Endothelial cell of umbilical vein (primary cell): Measurements from ENCODE around the gene MLPH. TPM values are rescaled to one million over a fixed set of nuclear protein-coding genes. Genes with fewer than 3 reads are reported as not detected.

ENCODE experiments used
- BruUV-seq: library from RNA; stranded (reverse); fragments of 400-500 nt; replicated peaks from 2 replicates; lab custom pipeline; 2021; lab: Mats Ljungman, UMichigan
- CTCF ChIA-PET: fragments of 300-600, 350-600 bp; sonication (Branson Sonifier 250); formaldehyde crosslinking; loops from one replicate; lab custom pipeline; 2021; ENCODE audit warnings: antibody characterized with exemption, inconsistent platforms; lab: Charles Lee
- POLR2A ChIA-PET: fragments of 300-600, 350-600 bp; sonication (Branson Sonifier 250); formaldehyde crosslinking; loops from one replicate; lab custom pipeline; 2021; ENCODE audit warnings: antibody characterized with exemption, inconsistent platforms; lab: Charles Lee
- DNase-seq: peaks from one replicate; pipeline ENCODE4 v3.0.0-alpha.2; 2011; ENCODE audit warnings: low read depth, low spot score
- FAIRE-seq: peaks from 2 replicates; lab custom pipeline; 2011; peaks lifted over from hg19 to GRCh38; lab: Jason Lieb, UNC
- H2AFZ ChIP-seq: 2 replicates; pipeline ENCODE4 v1.6.0; 2012; ENCODE audit warnings: low read depth, low read length, control low read depth, inconsistent platforms
- H3K27ac ChIP-seq: 2 replicates; pipeline ENCODE4 v1.5.1; 2011; ENCODE audit warnings: low read depth, mild to moderate bottlenecking, control low read depth, low read length, moderate library complexity; ENCODE audit not compliant: insufficient read depth
- H3K27me3 ChIP-seq, 2 experiments: 2 replicates each; pipeline versions ENCODE4 v1.6.0 to v1.6.1; 2011; ENCODE audit warnings: low read length in 2 of 2, mixed read lengths in 1 of 2; ENCODE audit not compliant: control insufficient read depth in 2 of 2, insufficient read depth in 2 of 2
- H3K36me3 ChIP-seq, 2 experiments: 2 replicates in 1 of 2; 3 replicates in 1 of 2; pipeline ENCODE4 v1.5.1; 2011; ENCODE audit warnings: low read length in 2 of 2, mild to moderate bottlenecking in 1 of 2, moderate library complexity in 1 of 2; ENCODE audit not compliant: control insufficient read depth in 2 of 2, insufficient read depth in 2 of 2; ENCODE audit errors: extremely low read depth in 1 of 2
- H3K4me1 ChIP-seq: 3 replicates; pipeline ENCODE4 v1.5.1; 2011; ENCODE audit warnings: mild to moderate bottlenecking, low read length; ENCODE audit not compliant: control insufficient read depth, insufficient read depth; ENCODE audit errors: extremely low read depth
- H3K4me2 ChIP-seq: 2 replicates; pipeline ENCODE4 v1.6.1; 2011; ENCODE audit warnings: low read length, control low read depth, mixed read lengths; ENCODE audit not compliant: insufficient read depth
- H3K4me3 ChIP-seq, 3 experiments: fragments of 200-600 bp in 1 of 3; sonication (generic), shearing (Covaris generic) in 1 of 3; replicated peaks in 1 of 3; 2 replicates each; pipeline ENCODE4 v1.5.1; 2011 to 2016; ENCODE audit warnings: control low read depth in 3 of 3, low read length in 3 of 3, mild to moderate bottlenecking in 2 of 3, inconsistent platforms in 1 of 3, low read depth in 1 of 3, moderate library complexity in 1 of 3; ENCODE audit not compliant: insufficient read depth in 1 of 3
- H3K79me2 ChIP-seq: 2 replicates; pipeline ENCODE4 v1.6.0; 2012; ENCODE audit warnings: low read length, inconsistent platforms; ENCODE audit not compliant: control insufficient read depth, insufficient read depth
- H3K9ac ChIP-seq: replicated peaks from 2 replicates; pipeline ENCODE3; 2011; ENCODE audit warnings: low read length, control low read depth; ENCODE audit not compliant: insufficient read depth; ENCODE audit errors: extremely low read depth
- H3K9me1 ChIP-seq: replicated peaks from 3 replicates; pipeline ENCODE4 v1.6.0; 2011; ENCODE audit warnings: mild to moderate bottlenecking, low read length; ENCODE audit not compliant: control insufficient read depth, insufficient read depth; ENCODE audit errors: extremely low read depth
- H3K9me3 ChIP-seq: replicated peaks from 2 replicates; pipeline ENCODE4 v1.5.1; 2012; ENCODE audit warnings: low read length, inconsistent platforms; ENCODE audit not compliant: control insufficient read depth, insufficient read depth
- H4K20me1 ChIP-seq: replicated peaks from 2 replicates; pipeline ENCODE3; 2011; ENCODE audit warnings: mild to moderate bottlenecking, low read length; ENCODE audit not compliant: control insufficient read depth, insufficient read depth; ENCODE audit errors: extremely low read depth
- CTCF ChIP-seq, 2 donors: IDR thresholded peaks; 1 replicate in 1 of 2; 2 replicates in 1 of 2; pipeline ENCODE4 v1.5.1; 2011; ENCODE audit warnings: low read length in 2 of 2, mild to moderate bottlenecking in 2 of 2, moderate library complexity in 2 of 2, control low read depth in 1 of 2, inconsistent platforms in 1 of 2, low read depth in 1 of 2; ENCODE audit not compliant: insufficient read depth in 1 of 2; ENCODE audit errors: extremely low read depth in 1 of 2
- EZH2 ChIP-seq: IDR thresholded peaks from 2 replicates; pipeline ENCODE4 v1.6.1; 2012; ENCODE audit warnings: borderline replicate concordance, low read depth, mild to moderate bottlenecking, moderate library complexity, low read length, inconsistent platforms; ENCODE audit not compliant: severe bottlenecking
- FOS ChIP-seq: IDR thresholded peaks from 2 replicates; pipeline ENCODE4 v1.6.1; 2011; ENCODE audit warnings: mild to moderate bottlenecking, low read length, moderate library complexity, borderline replicate concordance; ENCODE audit not compliant: insufficient read depth
- GATA2 ChIP-seq: IDR thresholded peaks from 2 replicates; pipeline ENCODE4 v1.7.0; 2011; ENCODE audit warnings: low read depth, mild to moderate bottlenecking, moderate library complexity, mixed read lengths, low read length; ENCODE audit not compliant: insufficient read length, insufficient read depth
- JUN ChIP-seq: IDR thresholded peaks from 2 replicates; pipeline ENCODE4 v1.6.1; 2011; ENCODE audit warnings: borderline replicate concordance, low read depth; ENCODE audit not compliant: insufficient read length, insufficient read depth
- MAX ChIP-seq: IDR thresholded peaks from 2 replicates; pipeline ENCODE4 v1.6.1; 2011; ENCODE audit not compliant: insufficient read depth, insufficient read length
- MYC ChIP-seq: IDR thresholded peaks from one replicate; pipeline ENCODE4 v1.6.1; 2011; ENCODE audit warnings: mild to moderate bottlenecking, low read depth, low read length
- POLR2A ChIP-seq: IDR thresholded peaks from 2 replicates; pipeline ENCODE4 v1.6.1; 2012; ENCODE audit warnings: low read depth, mild to moderate bottlenecking, control low read depth, low read length
- POLR2AphosphoS5 ChIP-seq: IDR thresholded peaks from 2 replicates; pipeline ENCODE4 v1.6.1; 2012; ENCODE audit warnings: low read depth, mild to moderate bottlenecking, control low read depth, low read length, moderate library complexity; ENCODE audit not compliant: insufficient read depth
- dilution Hi-C: fragments of 300-500 bp; cut with MboI; formaldehyde crosslinking; loops from one replicate; pipeline ENCODE4 v1.15.0; 2019; ENCODE audit warnings: low sequenced_read_pairs; ENCODE audit not compliant: extremely low pct_ligation_motif_present
- intact Hi-C: fragments of 100-400 bp; cut with micrococcal nuclease; formaldehyde crosslinking; loops from one replicate; pipeline ENCODE4 v1.10.0; 2022
- polyA plus RNA-seq, 4 experiments: library from polyadenylated mRNA; depleted of rRNA in 3 of 4; stranded (reverse) in 3 of 4; unstranded in 1 of 4; fragments of >200 nt; gene quantifications; 2 replicates each; pipeline versions ENCODE4 v1.2.1 to v1.2.3, GENCODE V29; 2011 to 2012; ENCODE audit warnings: missing spikeins in 1 of 4
- total RNA-seq: library from RNA; stranded (reverse); gene quantifications from 2 replicates; pipeline ENCODE4 v1.2.3, GENCODE V29; 2021

The MLPH gene
- total and polyA plus RNA-seq, 2 donors (not counting 3 experiments of a cell fraction or from before 2014, with no cell fraction given) = not detected

GRCh38 chr2:237529452-237530402 lies 42.7 kb downstream of the MLPH start:
- POLR2A ChIA-PET = no interaction called here
- H2AFZ ChIP-seq = no peak overlapping the region
- peaks cover 2% of the 10 kb centered on the region for H3K4me1 ChIP-seq
- FAIRE-seq = no peak
- intact Hi-C loops (no loop called here), dilution Hi-C loops (no loop called here)
- H3K9ac ChIP-seq = no peak overlapping the region
- no peaks in the 10 kb centered on the region for H4K20me1 ChIP-seq
- H3K4me2 ChIP-seq = no peak overlapping the region
- no peaks in the 10 kb centered on the region for H3K79me2 ChIP-seq
- CTCF ChIA-PET = interaction anchor here (1.0 kb wide), 1 partner anchor 17 kb away, joined by 4 read pairs; no protein-coding TSS in a partner anchor
- H3K4me3 ChIP-seq = no peak overlapping the region
- no peak overlapping the region for H3K27ac ChIP-seq
- no peaks in the 10 kb centered on the region for H3K9me3 ChIP-seq
- BruUV-seq = no TSS peak
- no peaks in the 10 kb centered on the region for H3K36me3 ChIP-seq
- no peak for TF ChIP-seq CTCF (IDR thresholded peaks at IDR 0.05; ENCODE audit: extremely low read depth in 1 of 2, insufficient read depth in 1 of 2, low read depth in 1 of 2, low read length in 2 of 2)
- TF ChIP-seq GATA2 = no peak
- no peak for TF ChIP-seq POLR2A
- TF ChIP-seq MYC = no peak
- no peak for TF ChIP-seq FOS
- TF ChIP-seq EZH2 = no peak
- TF ChIP-seq POLR2AphosphoS5 = no peak
- TF ChIP-seq MAX = no peak
- no peak for TF ChIP-seq JUN
- no peaks in the 10 kb centered on the region for H3K27me3 ChIP-seq
- DNase-seq = no peak
- no peaks in the 10 kb centered on the region for H3K9me1 ChIP-seq
